ENCODE data around the gene LRFN3.
"Not testable (repeated sequence)": the region's sequence is repeated elsewhere in the genome, so short reads cannot be mapped to it uniquely, and the experiment has no call there.

Gene LRFN3

GRCh38 chr19:35944556-35944955 lies 8.4 kb downstream of the LRFN3 start:
- no peak for FAIRE-seq
- no peak for DNase-seq (ENCODE audit: insufficient read length, low spot score)
- TF ChIP-seq SPI1 (IDR thresholded peaks at IDR 0.05; ENCODE audit: low read depth, low read length) (no peak), PAX5 (IDR thresholded peaks at IDR 0.05; ENCODE audit: insufficient read depth, low read length, severe bottlenecking) (no peak), POU2F2 (IDR thresholded peaks at IDR 0.05; ENCODE audit: low read depth, low read length) (no peak), POLR2A (IDR thresholded peaks at IDR 0.05; ENCODE audit: low read depth, low read length) (no peak)

- TF ChIP-seq SPI1 (IDR thresholded peaks at IDR 0.05; ENCODE audit: low read depth, low read length): no peak
- no peak for TF ChIP-seq POU2F2 (IDR thresholded peaks at IDR 0.05; ENCODE audit: low read depth, low read length)
- TF ChIP-seq TAF1 (IDR thresholded peaks at IDR 0.05; ENCODE audit: low read depth, low read length): no peak
- TF ChIP-seq POLR2AphosphoS5 (IDR thresholded peaks at IDR 0.05; ENCODE audit: low read depth, low read length): no peak
- TF ChIP-seq PAX5 (IDR thresholded peaks at IDR 0.05; ENCODE audit: insufficient read depth, low read length, severe bottlenecking): no peak
- TF ChIP-seq POLR2A (IDR thresholded peaks at IDR 0.05; ENCODE audit: low read depth, low read length): no peak
- FAIRE-seq (no peak), DNase-seq (ENCODE audit: insufficient read length, low spot score) (no peak)
Measured at GRCh38 chr19:35945121-35945790, 9.1 kb downstream of the LRFN3 start.

- no peak for FAIRE-seq
- no peak for DNase-seq (ENCODE audit: insufficient read length, low spot score)
- TF ChIP-seq POU2F2 (IDR thresholded peaks at IDR 0.05; ENCODE audit: low read depth, low read length) (no peak), SPI1 (IDR thresholded peaks at IDR 0.05; ENCODE audit: low read depth, low read length) (no peak), POLR2A (IDR thresholded peaks at IDR 0.05; ENCODE audit: low read depth, low read length) (no peak), PAX5 (IDR thresholded peaks at IDR 0.05; ENCODE audit: insufficient read depth, low read length, severe bottlenecking) (no peak), POLR2AphosphoS5 (IDR thresholded peaks at IDR 0.05; ENCODE audit: low read depth, low read length) (no peak)
Measured at GRCh38 chr19:35946203-35946602, 10.0 kb downstream of the LRFN3 start.

- DNase-seq (ENCODE audit: insufficient read length, low spot score) (no peak), FAIRE-seq (no peak)
- no peak for TF ChIP-seq PAX5 (IDR thresholded peaks at IDR 0.05; ENCODE audit: insufficient read depth, low read length, severe bottlenecking)
- TF ChIP-seq POLR2A (IDR thresholded peaks at IDR 0.05; ENCODE audit: low read depth, low read length): no peak
- TF ChIP-seq POLR2AphosphoS5 (IDR thresholded peaks at IDR 0.05; ENCODE audit: low read depth, low read length): no peak
- TF ChIP-seq POU2F2 (IDR thresholded peaks at IDR 0.05; ENCODE audit: low read depth, low read length): no peak
- no peak for TF ChIP-seq SPI1 (IDR thresholded peaks at IDR 0.05; ENCODE audit: low read depth, low read length)
- no peak for TF ChIP-seq TAF1 (IDR thresholded peaks at IDR 0.05; ENCODE audit: low read depth, low read length)
Measured at GRCh38 chr19:35949131-35949530, 13.0 kb downstream of the LRFN3 start.

GRCh38 chr19:35955881-35956634 lies 19.9 kb downstream of the LRFN3 start:
- FAIRE-seq (no peak), DNase-seq (ENCODE audit: insufficient read length, low spot score) (no peak)
- TF ChIP-seq PAX5 (IDR thresholded peaks at IDR 0.05; ENCODE audit: insufficient read depth, low read length, severe bottlenecking) (no peak), POLR2AphosphoS5 (IDR thresholded peaks at IDR 0.05; ENCODE audit: low read depth, low read length) (no peak)

GRCh38 chr19:35957411-35957810 lies 21.2 kb downstream of the LRFN3 start:
- not testable (repeated sequence) for DNase-seq (ENCODE audit: insufficient read length, low spot score); FAIRE-seq

GRCh38 chr19:35958660-35959039 lies 22.5 kb downstream of the LRFN3 start:
- TF ChIP-seq POLR2A (IDR thresholded peaks at IDR 0.05; ENCODE audit: low read depth, low read length): no peak
- TF ChIP-seq POU2F2 (IDR thresholded peaks at IDR 0.05; ENCODE audit: low read depth, low read length): no peak
- TF ChIP-seq SPI1 (IDR thresholded peaks at IDR 0.05; ENCODE audit: low read depth, low read length): no peak
- no peak for TF ChIP-seq TAF1 (IDR thresholded peaks at IDR 0.05; ENCODE audit: low read depth, low read length)
- no peak for TF ChIP-seq PAX5 (IDR thresholded peaks at IDR 0.05; ENCODE audit: insufficient read depth, low read length, severe bottlenecking)
- no peak for TF ChIP-seq POLR2AphosphoS5 (IDR thresholded peaks at IDR 0.05; ENCODE audit: low read depth, low read length)
- DNase-seq (ENCODE audit: insufficient read length, low spot score): no peak
- FAIRE-seq: no peak

GRCh38 chr19:35959040-35959967 lies 23.1 kb downstream of the LRFN3 start:
- peak; percentile 77 for FAIRE-seq
- peak; percentile 53 for DNase-seq (ENCODE audit: insufficient read length, low spot score)
- TF ChIP-seq PAX5 (IDR thresholded peaks at IDR 0.05; ENCODE audit: insufficient read depth, low read length, severe bottlenecking) (no peak), SPI1 (IDR thresholded peaks at IDR 0.05; ENCODE audit: low read depth, low read length) (no peak), POU2F2 (IDR thresholded peaks at IDR 0.05; ENCODE audit: low read depth, low read length) (no peak), POLR2AphosphoS5 (IDR thresholded peaks at IDR 0.05; ENCODE audit: low read depth, low read length) (no peak), TAF1 (IDR thresholded peaks at IDR 0.05; ENCODE audit: low read depth, low read length) (no peak)

GRCh38 chr19:35959968-35960320 lies 23.8 kb downstream of the LRFN3 start:
- DNase-seq (ENCODE audit: insufficient read length, low spot score) (no peak), FAIRE-seq (no peak)
- TF ChIP-seq POU2F2 (IDR thresholded peaks at IDR 0.05; ENCODE audit: low read depth, low read length) (no peak), PAX5 (IDR thresholded peaks at IDR 0.05; ENCODE audit: insufficient read depth, low read length, severe bottlenecking) (no peak), SPI1 (IDR thresholded peaks at IDR 0.05; ENCODE audit: low read depth, low read length) (no peak), POLR2AphosphoS5 (IDR thresholded peaks at IDR 0.05; ENCODE audit: low read depth, low read length) (no peak), POLR2A (IDR thresholded peaks at IDR 0.05; ENCODE audit: low read depth, low read length) (no peak), TAF1 (IDR thresholded peaks at IDR 0.05; ENCODE audit: low read depth, low read length) (no peak)
